H1 (cell line): ENCODE data around the gene ZSWIM4. TPM values are rescaled to one million over a fixed set of nuclear protein-coding genes. Genes with fewer than 3 reads are reported as not detected.
A peak's percentile ranks its signal among the peaks of the same experiment; 100 is the strongest.

Experiments used
- CTCF ChIA-PET: fragments of 300-600 bp; sonication (Branson Sonifier 250); formaldehyde crosslinking; loops from one replicate; lab custom pipeline; 2021; ENCODE audit not compliant: partially characterized antibody; lab: Charles Lee
- POLR2A ChIA-PET: fragments of 300-600 bp; sonication (Branson Sonifier 250); formaldehyde crosslinking; loops from one replicate; lab custom pipeline; 2021; ENCODE audit warnings: inconsistent platforms; ENCODE audit not compliant: partially characterized antibody; lab: Charles Lee
- DNase-seq, 2 experiments: peaks; one replicate each; pipeline versions ENCODE4 v3.0.0 to v3.0.0-alpha.2; 2010 to 2022; ENCODE audit warnings: low spot score in 2 of 2, low read depth in 1 of 2, mixed read lengths in 1 of 2
- FAIRE-seq: peaks from 2 replicates; lab custom pipeline; 2011; peaks lifted over from hg19 to GRCh38; lab: Jason Lieb, UNC
- H2AFZ ChIP-seq: 2 replicates; pipeline ENCODE4 v1.8.1; 2012; ENCODE audit warnings: low read length, inconsistent platforms
- H2AK5ac ChIP-seq: 2 replicates; pipeline ENCODE4 v1.6.1; 2013; ENCODE audit warnings: low read depth, low read length
- H2BK120ac ChIP-seq: replicated peaks from 2 replicates; pipeline ENCODE3; 2013; ENCODE audit warnings: low read depth, low read length, inconsistent platforms
- H2BK12ac ChIP-seq: 2 replicates; pipeline ENCODE4 v1.6.1; 2013; ENCODE audit warnings: low read depth, low read length
- H2BK15ac ChIP-seq: 2 replicates; pipeline ENCODE4 v1.6.1; 2013; ENCODE audit warnings: low read length
- H2BK20ac ChIP-seq: 2 replicates; pipeline ENCODE4 v1.6.1; 2013; ENCODE audit warnings: low read length
- H2BK5ac ChIP-seq: 2 replicates; pipeline ENCODE4 v1.6.1; 2013; ENCODE audit warnings: low read depth, low read length
- H3K14ac ChIP-seq: 2 replicates; pipeline ENCODE4 v1.6.1; 2013; ENCODE audit warnings: inconsistent platforms; ENCODE audit not compliant: insufficient read length
- H3K18ac ChIP-seq: 2 replicates; pipeline ENCODE4 v1.6.1; 2013; ENCODE audit warnings: low read length; ENCODE audit errors: extremely low read depth
- H3K23ac ChIP-seq: 2 replicates; pipeline ENCODE4 v1.6.1; 2013; ENCODE audit warnings: inconsistent platforms; ENCODE audit not compliant: insufficient read length
- H3K23me2 ChIP-seq: 2 replicates; pipeline ENCODE4 v1.6.1; 2013; ENCODE audit warnings: low read depth, low read length
- H3K27ac ChIP-seq: 2 replicates; pipeline ENCODE4 v1.6.1; 2011; ENCODE audit warnings: low read depth, low read length, inconsistent platforms
- H3K27me3 ChIP-seq, 4 experiments: replicated peaks in 1 of 4; 1 replicate in 1 of 4; 2 replicates in 3 of 4; pipeline versions ENCODE4 v1.6.1 to v1.8.1; 2011 to 2013; ENCODE audit warnings: low read length in 3 of 4, mild to moderate bottlenecking in 3 of 4, inconsistent platforms in 2 of 4, mixed read lengths in 2 of 4, moderate library complexity in 1 of 4; ENCODE audit not compliant: control insufficient read depth in 3 of 4, insufficient read depth in 3 of 4; ENCODE audit errors: extremely low read depth in 1 of 4
- H3K36me3 ChIP-seq, 4 experiments: 2 replicates each; pipeline versions ENCODE4 v1.6.1 to v1.8.1; 2011 to 2013; ENCODE audit warnings: mild to moderate bottlenecking in 4 of 4, low read length in 3 of 4, moderate library complexity in 2 of 4, control low read depth in 1 of 4, inconsistent platforms in 1 of 4; ENCODE audit not compliant: insufficient read depth in 4 of 4, control insufficient read depth in 2 of 4
- H3K4ac ChIP-seq: replicated peaks from 2 replicates; pipeline ENCODE3; 2013; ENCODE audit warnings: low read length, low read depth, mixed read lengths, inconsistent platforms; ENCODE audit not compliant: insufficient read length
- H3K4me1 ChIP-seq, 4 experiments: replicated peaks in 1 of 4; 1 replicate in 1 of 4; 2 replicates in 3 of 4; pipeline versions ENCODE4 v1.6.1 to v1.8.1; 2011 to 2013; ENCODE audit warnings: low read length in 3 of 4, inconsistent platforms in 2 of 4, mixed read lengths in 1 of 4; ENCODE audit not compliant: insufficient read depth in 4 of 4, control insufficient read depth in 3 of 4
- H3K4me2 ChIP-seq, 2 experiments: 2 replicates each; pipeline versions ENCODE4 v1.6.1 to v1.8.1; 2011 to 2013; ENCODE audit warnings: low read depth in 2 of 2, low read length in 2 of 2, control low read depth in 1 of 2, inconsistent platforms in 1 of 2, mild to moderate bottlenecking in 1 of 2; ENCODE audit not compliant: insufficient read depth in 1 of 2
- H3K4me3 ChIP-seq, 4 experiments: fragments of 200-600, 300-600 bp in 1 of 4; sonication (generic), shearing (Covaris generic), sonication (Bioruptor Twin) in 1 of 4; 2 replicates each; pipeline versions ENCODE4 v1.5.1 to v1.8.1; 2011 to 2016; ENCODE audit warnings: low read length in 4 of 4, low read depth in 3 of 4, control low read depth in 2 of 4, inconsistent platforms in 2 of 4, mild to moderate bottlenecking in 2 of 4, mixed read lengths in 1 of 4, moderate library complexity in 1 of 4; ENCODE audit not compliant: insufficient read depth in 2 of 4; ENCODE audit errors: extremely low read depth in 1 of 4
- H3K56ac ChIP-seq: replicated peaks from 2 replicates; pipeline ENCODE3; 2013; ENCODE audit warnings: low read depth, mild to moderate bottlenecking, mixed read lengths, low read length, inconsistent platforms; ENCODE audit not compliant: insufficient read length
- H3K79me1 ChIP-seq: 2 replicates; pipeline ENCODE4 v1.6.1; 2013; ENCODE audit warnings: low read depth, low read length, control low read depth
- H3K79me2 ChIP-seq, 2 experiments: 2 replicates each; pipeline versions ENCODE4 v1.6.1 to v1.8.1; 2012 to 2013; ENCODE audit warnings: low read length in 2 of 2, mild to moderate bottlenecking in 2 of 2, inconsistent platforms in 1 of 2; ENCODE audit not compliant: insufficient read depth in 2 of 2, control insufficient read depth in 1 of 2
- H3K9ac ChIP-seq, 4 experiments: replicated peaks in 1 of 4; 1 replicate in 1 of 4; 2 replicates in 3 of 4; pipeline versions ENCODE4 v1.6.1 to v1.8.1; 2011 to 2013; ENCODE audit warnings: low read depth in 3 of 4, low read length in 3 of 4, control low read depth in 2 of 4, mild to moderate bottlenecking in 2 of 4, moderate library complexity in 2 of 4, inconsistent platforms in 1 of 4; ENCODE audit errors: extremely low read depth in 1 of 4
- H3K9me3 ChIP-seq, 2 experiments: 2 replicates each; pipeline versions ENCODE4 v1.6.1 to v1.8.1; 2012 to 2013; ENCODE audit warnings: mild to moderate bottlenecking in 2 of 2, moderate library complexity in 2 of 2, control low read depth in 1 of 2, inconsistent platforms in 1 of 2, low read depth in 1 of 2, low read length in 1 of 2, mixed read lengths in 1 of 2; ENCODE audit not compliant: insufficient read depth in 2 of 2
- H4K20me1 ChIP-seq, 2 experiments: replicated peaks in 1 of 2; 2 replicates each; pipeline versions ENCODE3 to v1.8.1; 2011 to 2013; ENCODE audit warnings: inconsistent platforms in 2 of 2, low read length in 2 of 2, mild to moderate bottlenecking in 1 of 2; ENCODE audit not compliant: insufficient read depth in 2 of 2, control insufficient read depth in 1 of 2
- H4K5ac ChIP-seq: 2 replicates; pipeline ENCODE4 v1.6.1; 2013; ENCODE audit warnings: low read length, low read depth, mixed read lengths, inconsistent platforms; ENCODE audit not compliant: insufficient read length
- H4K8ac ChIP-seq: 2 replicates; pipeline ENCODE4 v1.8.0; 2013; ENCODE audit warnings: mild to moderate bottlenecking, moderate library complexity, low read length, inconsistent platforms; ENCODE audit not compliant: insufficient read depth; ENCODE audit errors: extremely low read depth
- H4K91ac ChIP-seq: replicated peaks from 2 replicates; pipeline ENCODE3; 2013; ENCODE audit warnings: low read length, mixed read lengths, inconsistent platforms; ENCODE audit not compliant: insufficient read length
- GTF2F1 ChIP-seq: IDR thresholded peaks from 2 replicates; pipeline ENCODE4 v1.6.1; 2012; ENCODE audit warnings: low read depth, low read length, improper control_type of control experiment, borderline replicate concordance
- MAX ChIP-seq: IDR thresholded peaks from 2 replicates; pipeline ENCODE4 v1.6.1; 2012; ENCODE audit warnings: inconsistent platforms
- PHF8 ChIP-seq: fragments of 200-600 bp; sonication (generic); conservative IDR thresholded peaks from 2 replicates; pipeline ENCODE4 v1.7.1; 2012; ENCODE audit warnings: low read depth, mild to moderate bottlenecking, inconsistent platforms, low read length, moderate library complexity
- WGBS, 2 experiments: shearing (Covaris generic) in 1 of 2; methylation state at CpG; one replicate each; pipeline versions ENCODE4 v1.1.6 to v1.1.7; 2013 to 2015; ENCODE audit warnings: low lambda C conversion rate in 2 of 2, mixed read lengths in 2 of 2, inconsistent platforms in 1 of 2, low coverage in 1 of 2, missing lambda C conversion rate in 1 of 2; ENCODE audit not compliant: insufficient replicate concordance in 2 of 2, insufficient coverage in 1 of 2, insufficient read length in 1 of 2; ENCODE audit errors: extremely low coverage in 1 of 2, missing lambda C conversion rate in 1 of 2; 5-methylcytosine and 5-hydroxymethylcytosine counted together
- polyA plus RNA-seq, 7 experiments: library from polyadenylated mRNA; depleted of rRNA in 3 of 7; stranded (reverse) in 5 of 7; unstranded in 2 of 7; fragments of >200 nt in 5 of 7; fragments of 200-250 nt in 2 of 7; gene quantifications; 1 replicate in 5 of 7; 2 replicates in 1 of 7; 4 replicates in 1 of 7; pipeline versions ENCODE4 v1.2.1 to v1.2.3, GENCODE V29; 2011 to 2013; ENCODE audit warnings: missing spikeins in 2 of 7, mixed read lengths in 2 of 7
- total RNA-seq: library from RNA; stranded (reverse); fragmentation: NEBNext Ultra II Directional; extraction: Animal tissue kit (Norgen Biotek cat#: 25700); gene quantifications from 2 replicates; pipeline ENCODE4 v1.2.1, GENCODE V29; 2021

The ZSWIM4 gene
- total and polyA plus RNA-seq, 2 of the 8 experiments (the other 6 are each of a cell fraction or from before 2014, with no cell fraction given), result 12.2 to 31.1 TPM

GRCh38 chr19:13765395-13766094 lies 29.7 kb upstream of the ZSWIM4 start:
- Histone ChIP-seq H3K4me2 (peak overlapping the region; percentile 87 to 99), H2AFZ (no peak overlapping the region), H4K91ac (no peak overlapping the region), H3K23me2 (peaks cover 7% of the 10 kb centered on the region; the same call in 1 of the 2 replicates), H3K9me3 (no peaks in the 10 kb centered on the region), H2BK15ac (peak overlapping the region; percentile 81; the same call in 1 of the 2 replicates), H3K79me2 (no peaks in the 10 kb centered on the region), H3K4me3 (peak overlapping the region; percentile 47 to 88 (median 52); a peak in 5 of 8 replicates), H3K14ac (no peak overlapping the region), H4K20me1 (peaks cover 0 to 2% of the 10 kb centered on the region in 2 experiments), H2BK5ac (no peak overlapping the region), H3K79me1 (no peaks in the 10 kb centered on the region), H4K8ac (peak overlapping the region; percentile 62; the same call in 1 of the 2 replicates), H2BK120ac (no peak overlapping the region), H2AK5ac (no peak overlapping the region), H3K4me1 (peaks cover 0 to 9% (median 2%) of the 10 kb centered on the region in 4 experiments; a peak in 3 of 7 replicates), H3K9ac (no peak overlapping the region), H3K56ac (no peak overlapping the region), H3K23ac (no peak overlapping the region), H3K18ac (no peak overlapping the region; the same call in 1 of the 2 replicates), H2BK20ac (no peak overlapping the region), H3K27ac (no peak overlapping the region), H3K27me3 (no peaks in the 10 kb centered on the region; a peak in 1 of 7 replicates), H3K4ac (no peak overlapping the region), H2BK12ac (no peak overlapping the region), H3K36me3 (peaks cover 0 to 29% (median 4%) of the 10 kb centered on the region in 4 experiments; a peak in 6 of 8 replicates), H4K5ac (no peak overlapping the region)
- TF ChIP-seq MAX (peak; percentile 65), GTF2F1 (no peak), PHF8 (no peak)
- ChIA-PET CTCF (interaction anchor here (1.0 to 2.6 kb wide), 3 partner anchors 9 to 18 kb away, joined by 3 to 18 read pairs (median 4); partner anchors contain the start of gene C19orf53), POLR2A (interaction anchor here (1.4 to 6.7 kb wide), 2 partner anchors 9 to 16 kb away, joined by 3 to 39 read pairs; partner anchors contain the start of gene C19orf53)
- FAIRE-seq, result no peak
- WGBS, 2 experiments, result 73% methylated on average over 19 of the region's 19 CpGs; no CpG with 5 or more reads in 1 of the 2 experiments
- DNase-seq, result peak in 1 of 2 experiments; percentile 49
